ENCODE measurements around the gene KAT2A.

KAT2A gene

DNA sequence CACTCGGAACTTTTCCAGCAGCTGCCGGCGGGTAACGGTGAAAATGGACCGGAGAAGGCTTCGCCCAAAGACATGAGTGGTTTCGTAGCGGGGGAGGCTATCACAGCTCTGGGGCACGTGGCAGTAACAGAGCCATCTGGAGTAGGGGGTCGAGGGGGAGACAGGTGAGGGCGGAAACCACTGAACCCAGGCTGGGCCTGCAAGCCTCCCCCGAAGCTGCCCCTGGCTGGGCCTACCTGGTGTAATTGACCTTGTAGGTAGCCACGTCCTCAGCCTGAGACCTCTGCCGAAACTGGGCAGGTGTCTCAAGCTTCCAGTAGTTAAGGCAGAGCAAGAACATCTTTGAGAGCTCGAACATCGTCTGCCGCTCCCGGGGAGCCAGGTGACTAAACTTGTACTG is 1.9 kb downstream of the KAT2A start:
- TF ChIP-seq, protein P1, sequence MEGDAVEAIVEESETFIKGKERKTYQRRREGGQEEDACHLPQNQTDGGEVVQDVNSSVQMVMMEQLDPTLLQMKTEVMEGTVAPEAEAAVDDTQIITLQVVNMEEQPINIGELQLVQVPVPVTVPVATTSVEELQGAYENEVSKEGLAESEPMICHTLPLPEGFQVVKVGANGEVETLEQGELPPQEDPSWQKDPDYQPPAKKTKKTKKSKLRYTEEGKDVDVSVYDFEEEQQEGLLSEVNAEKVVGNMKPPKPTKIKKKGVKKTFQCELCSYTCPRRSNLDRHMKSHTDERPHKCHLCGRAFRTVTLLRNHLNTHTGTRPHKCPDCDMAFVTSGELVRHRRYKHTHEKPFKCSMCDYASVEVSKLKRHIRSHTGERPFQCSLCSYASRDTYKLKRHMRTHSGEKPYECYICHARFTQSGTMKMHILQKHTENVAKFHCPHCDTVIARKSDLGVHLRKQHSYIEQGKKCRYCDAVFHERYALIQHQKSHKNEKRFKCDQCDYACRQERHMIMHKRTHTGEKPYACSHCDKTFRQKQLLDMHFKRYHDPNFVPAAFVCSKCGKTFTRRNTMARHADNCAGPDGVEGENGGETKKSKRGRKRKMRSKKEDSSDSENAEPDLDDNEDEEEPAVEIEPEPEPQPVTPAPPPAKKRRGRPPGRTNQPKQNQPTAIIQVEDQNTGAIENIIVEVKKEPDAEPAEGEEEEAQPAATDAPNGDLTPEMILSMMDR (IDR thresholded peaks at IDR 0.05; ENCODE audit: low read depth, low read length): no peak
- DNase-seq (ENCODE audit: low read depth in 2 of 2): no peak
- H3K4me3 ChIP-seq (replicated peaks in 1 of 2; ENCODE audit: low read depth in 2 of 2, low read length in 2 of 2): no peak overlapping the region

DNA sequence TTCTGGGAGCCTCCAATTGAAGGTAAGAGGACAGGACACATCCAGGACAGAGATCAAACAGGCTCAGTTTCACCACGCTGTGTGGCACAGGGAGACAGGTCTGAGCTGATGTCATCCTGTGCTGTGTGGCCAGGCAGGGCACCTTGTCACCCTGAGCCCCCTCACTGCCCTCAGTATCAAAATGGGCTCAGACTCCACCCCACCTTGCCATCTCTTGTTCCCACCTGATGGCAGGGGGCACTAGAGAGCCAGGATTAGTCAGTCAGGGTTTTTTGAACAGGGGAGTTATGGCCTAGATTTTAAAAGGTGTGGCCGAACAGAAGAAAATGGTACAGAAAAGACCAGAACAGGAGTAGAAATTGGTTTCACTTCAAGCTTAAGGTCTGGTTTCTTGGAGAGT is 2.6 kb downstream of the KAT2A start:
- DNase-seq (ENCODE audit: low read depth in 2 of 2): peak; percentile 42 to 50
- H3K4me3 ChIP-seq (replicated peaks in 1 of 2; ENCODE audit: low read depth in 2 of 2, low read length in 2 of 2): no peak overlapping the region
- TF ChIP-seq, protein P1 (IDR thresholded peaks at IDR 0.05; ENCODE audit: low read depth, low read length): peak; percentile 62

DNA sequence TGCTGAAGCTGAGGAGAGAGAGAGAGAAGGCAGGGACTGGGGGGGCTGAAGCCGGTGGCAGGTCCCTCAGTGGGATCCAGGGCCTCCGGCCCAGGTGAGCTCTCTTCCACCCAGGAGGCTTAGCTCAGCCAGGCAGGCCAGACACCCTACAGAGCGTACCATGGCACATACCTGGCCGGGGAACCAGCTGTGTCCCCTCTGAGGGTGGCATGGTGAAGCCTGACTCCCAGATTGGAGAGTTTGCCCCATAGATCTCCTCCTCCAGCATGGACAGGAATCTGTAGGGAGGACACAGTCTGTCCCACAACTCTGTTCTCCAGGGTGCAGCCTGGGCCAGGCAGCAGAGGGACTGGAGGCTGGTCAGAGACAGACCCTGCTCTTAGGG is 3.0 kb downstream of the KAT2A start:
- TF ChIP-seq, protein P1 (IDR thresholded peaks at IDR 0.05; ENCODE audit: low read depth, low read length): no peak
- H3K4me3 ChIP-seq (replicated peaks in 1 of 2; ENCODE audit: low read depth in 2 of 2, low read length in 2 of 2): no peak overlapping the region
- no peak for DNase-seq (ENCODE audit: low read depth in 2 of 2)

DNA sequence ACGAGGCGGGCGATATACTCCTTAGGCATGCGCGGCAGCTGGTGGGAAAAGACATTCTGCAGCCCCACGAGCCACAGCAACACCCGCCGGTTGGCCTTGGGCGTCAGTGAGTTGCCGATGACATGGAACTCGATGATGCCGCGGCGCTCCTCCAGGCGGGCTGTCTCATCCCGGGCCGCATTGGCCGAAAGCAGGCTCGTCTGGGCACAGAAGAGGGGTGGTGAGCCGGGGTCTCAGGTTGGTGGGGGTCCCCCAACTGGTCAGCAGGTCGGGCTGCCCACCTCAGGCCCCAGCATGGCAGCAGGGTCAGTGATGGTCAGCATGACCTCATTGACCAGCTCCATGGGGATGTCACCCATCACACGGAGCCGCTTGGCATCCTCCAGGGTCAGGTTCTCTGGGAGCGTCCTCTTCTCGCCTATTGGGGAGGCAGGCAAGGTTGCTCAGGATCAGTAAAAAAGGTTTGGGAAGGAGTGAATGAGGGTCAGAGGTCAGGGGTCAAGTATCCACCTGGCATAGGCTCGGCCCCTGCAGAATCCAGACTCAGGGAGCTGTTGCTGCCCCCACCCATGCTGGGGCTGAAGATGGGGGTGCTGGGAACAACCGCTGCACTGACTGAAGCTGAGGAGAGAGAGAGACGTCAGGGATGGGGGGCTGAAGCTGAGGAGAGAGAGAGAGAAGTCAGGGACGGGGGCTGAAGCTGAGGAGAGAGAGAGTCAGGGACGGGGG is 3.6 kb downstream of the KAT2A start:
- TF ChIP-seq, protein P1 (IDR thresholded peaks at IDR 0.05; ENCODE audit: low read depth, low read length): no peak
- no peak overlapping the region for H3K4me3 ChIP-seq (replicated peaks in 1 of 2; ENCODE audit: low read depth in 2 of 2, low read length in 2 of 2)
- DNase-seq (ENCODE audit: low read depth in 2 of 2): no peak

DNA sequence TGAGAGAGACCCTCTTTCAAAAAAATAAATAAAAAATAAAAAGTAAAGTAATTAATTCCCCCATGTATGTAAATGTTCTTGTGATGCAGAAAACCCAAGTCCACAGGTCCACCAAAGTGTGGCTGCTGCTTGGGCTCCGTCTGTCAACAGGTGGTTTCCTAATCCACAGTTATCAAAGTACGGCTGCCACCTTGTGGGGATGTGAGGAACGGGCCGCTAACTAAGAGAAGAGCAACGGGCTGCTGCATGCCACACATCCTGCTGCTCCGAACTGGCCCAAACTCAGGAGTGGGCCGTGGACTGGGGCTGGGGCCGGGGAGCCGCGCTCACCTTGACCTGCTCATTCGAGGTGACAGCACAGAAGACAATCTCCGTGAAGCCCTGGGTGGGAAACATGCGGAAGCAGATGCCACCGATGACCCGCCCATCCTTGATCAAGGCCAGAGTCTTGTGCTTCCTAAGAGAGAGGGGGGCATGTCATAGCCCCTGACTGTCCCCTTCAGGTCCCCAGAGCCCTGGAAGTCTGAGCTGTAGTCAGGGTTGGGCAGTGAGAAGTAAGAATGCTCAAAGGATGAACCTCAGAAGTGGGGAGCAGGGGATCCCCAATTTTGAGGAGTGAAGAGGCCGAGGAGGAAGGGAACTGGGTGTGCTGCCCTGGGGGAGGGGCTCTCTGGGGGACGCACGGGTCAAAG is 4.3 kb downstream of the KAT2A start:
- TF ChIP-seq, protein P1 (IDR thresholded peaks at IDR 0.05; ENCODE audit: low read depth, low read length): peak; percentile 86
- H3K4me3 ChIP-seq (replicated peaks in 1 of 2; ENCODE audit: low read depth in 2 of 2, low read length in 2 of 2): no peak overlapping the region
- peak; percentile 88 for DNase-seq (ENCODE audit: low read depth in 2 of 2)

DNA sequence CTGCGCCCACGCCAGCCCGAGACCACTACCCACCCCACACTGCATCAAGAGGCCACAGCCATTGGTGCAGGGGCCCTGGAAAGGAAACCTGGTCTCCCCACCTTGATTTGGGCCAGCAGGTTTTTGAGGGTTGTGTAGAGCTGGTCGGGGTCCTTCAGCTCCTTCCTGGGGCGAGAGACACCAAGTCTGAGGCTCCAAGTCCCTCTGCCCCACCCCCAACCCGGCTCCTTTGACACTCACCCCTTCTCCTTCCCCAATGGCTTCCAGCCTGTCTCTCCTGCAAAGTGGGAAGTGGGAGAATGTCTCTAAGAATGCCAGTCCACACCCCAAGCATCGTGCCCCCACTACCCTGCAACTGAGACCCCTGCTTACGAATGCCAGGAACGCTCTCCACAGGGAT is 7.0 kb downstream of the KAT2A start:
- TF ChIP-seq, protein P1 (IDR thresholded peaks at IDR 0.05; ENCODE audit: low read depth, low read length): no peak
- no peak for DNase-seq (ENCODE audit: low read depth in 2 of 2)
- no peak overlapping the region for H3K4me3 ChIP-seq (replicated peaks in 1 of 2; ENCODE audit: low read depth in 2 of 2, low read length in 2 of 2)
